GM21576 (cell line): ENCODE data around the gene MAP4K4.

ENCODE experiments used
- ATAC-seq: cut with Tn5 transposase; IDR thresholded peaks from one replicate; pipeline ENCODE4 v1.9.1; 2021; ENCODE audit warnings: mild to moderate bottlenecking, moderate library complexity; ENCODE audit not compliant: unreplicated experiment

MAP4K4 gene

GRCh38 chr2:101720732-101721131, 23.2 kb downstream of the MAP4K4 start:
- ATAC-seq = no peak

GRCh38 chr2:101722864-101723263, 25.4 kb downstream of the MAP4K4 start:
- no peak for ATAC-seq

- ATAC-seq = no peak
These were observed 26.0 kb downstream of the MAP4K4 start for GRCh38 chr2:101723371-101724124.

DNA sequence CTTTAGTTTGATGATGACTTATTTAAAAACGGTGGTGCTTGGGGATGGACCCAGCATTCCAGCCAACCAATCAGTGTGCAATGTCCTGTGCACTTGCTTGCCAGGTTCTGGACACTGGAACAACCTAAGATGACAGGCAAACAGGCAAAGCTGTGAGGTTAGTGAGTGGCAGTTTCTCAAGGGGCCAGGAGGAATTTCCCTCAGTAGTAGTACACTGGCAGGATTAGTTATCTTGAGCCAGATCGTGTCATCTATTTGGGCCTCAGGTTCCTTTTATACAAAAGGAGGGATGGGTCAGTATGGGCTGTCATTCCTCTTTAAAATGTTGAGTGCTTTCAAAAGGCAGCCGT, 26.6 kb downstream of the MAP4K4 start:
- ATAC-seq = no peak

GRCh38 chr2:101725038-101725437, 27.5 kb downstream of the MAP4K4 start:
- ATAC-seq = no peak

DNA sequence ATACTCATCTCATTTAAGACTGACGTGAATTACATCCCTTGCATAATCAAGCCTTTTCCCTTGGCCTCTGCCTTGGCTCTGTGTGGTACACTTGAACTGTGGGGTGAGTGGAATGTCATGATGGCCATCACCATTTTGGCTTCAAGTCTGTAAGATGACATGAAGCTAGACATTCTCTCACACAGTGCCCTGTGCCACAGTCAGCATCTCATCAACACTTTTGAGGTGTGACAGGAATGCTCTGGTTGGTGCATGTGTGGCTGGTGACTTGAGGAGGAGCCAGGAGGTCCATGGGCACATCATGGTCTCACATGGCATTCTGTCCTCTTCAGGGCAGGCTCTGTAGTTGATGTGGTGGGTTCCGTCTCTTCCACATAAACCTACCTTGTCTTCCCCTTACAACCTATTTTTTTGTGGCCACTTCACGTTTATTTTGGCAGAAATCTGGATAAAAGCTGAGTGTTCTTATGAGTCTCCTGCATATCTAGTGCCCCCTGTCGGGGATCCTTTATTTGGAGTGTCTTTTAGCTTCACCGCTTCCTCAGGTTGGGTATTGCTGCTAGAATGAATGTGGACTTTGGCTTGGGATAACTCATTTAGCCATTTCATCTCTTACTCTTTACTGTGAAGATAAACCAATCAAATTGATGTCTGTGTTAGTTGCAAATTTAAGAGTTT, 28.1 kb downstream of the MAP4K4 start:
- ATAC-seq = no peak

- no peak for ATAC-seq
These were observed 31.4 kb downstream of the MAP4K4 start for GRCh38 chr2:101728865-101729264.

DNA sequence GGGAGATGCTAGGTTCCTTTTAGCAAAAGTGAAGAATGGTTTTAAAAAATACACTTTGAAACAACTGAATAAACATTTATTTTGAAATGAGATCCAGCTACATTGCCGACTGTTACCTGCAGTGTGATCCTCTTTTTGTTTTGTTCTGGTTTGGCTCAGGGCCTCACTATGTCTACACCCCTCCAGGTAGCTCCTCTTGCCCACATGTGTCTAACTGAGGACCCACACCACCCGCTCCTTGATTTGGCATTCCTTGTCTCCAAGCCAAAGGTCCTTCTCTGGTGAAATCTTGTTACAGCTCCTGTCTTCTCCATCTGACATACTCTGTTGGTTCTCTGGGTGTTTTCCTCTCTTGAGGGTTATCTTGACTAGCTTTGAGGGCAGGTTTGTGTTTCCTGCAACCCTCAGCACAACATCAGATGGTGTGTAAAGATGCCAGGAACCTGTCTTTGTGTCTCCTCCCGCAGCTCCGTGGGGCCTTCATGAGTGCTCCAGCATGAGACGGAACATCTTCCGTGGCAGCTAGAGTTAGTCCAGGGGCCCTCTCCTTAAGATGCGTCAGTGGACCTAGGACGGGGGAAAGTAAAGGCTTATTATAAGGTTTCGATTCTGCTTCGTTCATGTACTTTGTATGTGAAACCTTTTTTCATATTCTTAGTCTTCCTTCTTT, 32.1 kb downstream of the MAP4K4 start:
- no peak for ATAC-seq

DNA sequence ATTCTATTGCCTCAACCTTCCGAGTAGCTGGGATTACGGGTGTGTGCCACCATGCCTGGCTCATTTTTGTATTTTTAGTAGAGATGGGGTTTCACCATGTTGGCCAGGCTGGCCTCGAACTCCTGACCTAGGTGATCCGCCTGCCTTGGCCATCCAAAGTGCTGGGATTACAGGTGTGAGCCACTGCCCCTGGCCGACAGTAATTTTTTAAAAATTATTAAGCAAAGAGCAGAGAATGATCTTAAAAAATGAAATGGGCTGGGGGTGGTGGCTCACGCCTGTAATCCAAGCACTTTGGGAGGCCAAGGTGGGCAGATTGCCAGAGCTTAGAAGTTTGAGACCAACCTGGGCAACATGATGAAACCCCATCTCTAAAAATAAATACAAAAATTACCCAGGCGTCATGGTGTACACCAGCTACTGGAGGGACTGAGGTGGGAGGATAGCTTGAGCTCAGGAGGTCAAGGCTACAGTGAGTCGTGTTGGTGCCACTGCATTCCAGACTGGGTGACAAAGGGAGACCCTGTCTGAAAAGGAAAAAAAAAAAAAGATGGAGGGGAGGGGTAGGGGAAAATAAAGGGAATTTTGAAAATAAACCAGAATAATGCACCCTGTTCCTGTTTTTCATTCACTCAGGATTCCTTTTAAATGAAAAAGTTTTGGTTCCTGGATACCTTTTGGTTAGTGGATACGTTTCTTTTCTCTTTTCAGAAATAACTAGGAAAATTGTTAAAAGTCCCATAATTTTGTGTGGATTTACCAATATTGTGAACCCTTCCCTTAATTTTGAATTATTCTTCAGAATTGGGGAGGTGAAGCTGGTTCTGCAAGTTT, 33.9 kb downstream of the MAP4K4 start:
- ATAC-seq = no peak

DNA sequence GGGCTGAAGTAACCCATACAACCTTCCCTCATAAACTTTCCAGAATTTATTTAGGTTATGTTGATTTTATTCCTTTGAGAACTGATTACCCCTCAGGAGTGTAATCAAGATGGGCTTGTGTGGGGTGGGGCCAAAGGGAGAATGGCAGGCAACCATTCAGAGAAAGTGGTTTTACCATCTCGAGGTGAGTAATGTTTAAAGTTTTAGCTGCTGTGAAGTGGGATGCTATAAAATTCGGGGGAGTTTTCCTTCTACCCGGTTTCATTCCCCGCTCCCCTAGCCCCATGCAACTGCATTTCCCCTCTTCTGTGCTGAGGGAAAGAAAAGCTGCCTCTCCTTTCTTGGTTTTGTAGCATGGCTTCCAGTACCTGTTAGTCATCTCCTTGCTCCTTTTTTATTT, 34.7 kb downstream of the MAP4K4 start:
- no peak for ATAC-seq

DNA sequence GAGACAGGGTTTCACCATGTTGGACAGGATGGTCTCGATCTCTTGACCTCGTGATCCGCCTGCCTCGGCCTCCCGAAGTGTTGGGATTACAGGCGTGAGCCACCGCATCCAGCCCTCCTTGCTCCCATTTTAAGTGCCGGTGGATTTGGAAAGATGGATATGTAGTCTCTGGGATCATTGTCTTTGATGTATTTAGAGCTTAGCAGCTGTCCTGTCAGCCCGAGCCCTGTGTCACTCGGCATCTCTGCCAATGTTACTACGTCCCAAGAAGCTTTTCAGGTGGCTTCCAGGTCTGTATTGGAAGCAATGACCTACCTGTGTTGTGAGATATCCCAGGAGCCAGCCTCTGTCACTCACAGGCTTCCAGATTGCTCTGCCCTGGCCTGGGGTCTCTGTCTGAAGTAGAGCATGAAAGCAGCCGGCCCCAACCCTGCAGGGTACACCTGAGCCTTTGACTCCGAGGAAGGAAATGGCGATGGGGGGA, 35.3 kb downstream of the MAP4K4 start:
- ATAC-seq = no peak

DNA sequence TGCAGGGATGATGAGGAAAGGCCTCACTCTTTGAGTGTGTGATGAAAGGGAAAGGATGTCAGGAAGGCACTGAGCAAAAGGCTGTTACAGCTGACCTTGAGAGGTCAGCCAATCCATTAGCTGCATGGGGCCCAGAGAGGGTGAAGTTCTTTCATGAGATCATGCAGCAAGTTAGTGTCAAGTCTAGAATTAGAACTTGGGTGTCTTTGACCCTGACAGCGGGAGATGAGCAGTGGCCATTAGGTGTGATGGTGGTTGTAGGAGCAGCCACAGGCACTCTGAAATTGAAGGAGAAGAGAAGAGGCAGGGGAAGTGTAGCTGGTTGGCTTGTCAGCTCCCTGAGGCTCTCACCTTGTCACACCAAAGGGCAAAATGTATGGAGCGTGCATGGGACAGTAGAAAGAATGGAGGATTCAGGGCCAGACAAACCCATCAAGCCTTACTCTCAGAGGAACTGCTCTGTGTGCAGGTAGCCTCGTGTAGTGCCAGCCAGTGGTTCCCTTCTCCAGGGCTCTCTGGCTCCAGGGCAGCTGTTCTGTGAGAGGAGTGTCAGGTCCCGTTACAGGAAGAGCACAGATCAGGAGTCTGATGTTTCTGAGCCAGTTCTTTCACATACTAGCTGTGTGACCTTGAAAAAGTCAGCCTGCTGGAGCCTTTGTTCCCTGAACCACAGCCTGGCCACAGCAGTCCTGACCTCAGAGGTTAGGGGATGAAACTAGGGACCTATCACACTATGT, 35.9 kb downstream of the MAP4K4 start:
- ATAC-seq = no peak

DNA sequence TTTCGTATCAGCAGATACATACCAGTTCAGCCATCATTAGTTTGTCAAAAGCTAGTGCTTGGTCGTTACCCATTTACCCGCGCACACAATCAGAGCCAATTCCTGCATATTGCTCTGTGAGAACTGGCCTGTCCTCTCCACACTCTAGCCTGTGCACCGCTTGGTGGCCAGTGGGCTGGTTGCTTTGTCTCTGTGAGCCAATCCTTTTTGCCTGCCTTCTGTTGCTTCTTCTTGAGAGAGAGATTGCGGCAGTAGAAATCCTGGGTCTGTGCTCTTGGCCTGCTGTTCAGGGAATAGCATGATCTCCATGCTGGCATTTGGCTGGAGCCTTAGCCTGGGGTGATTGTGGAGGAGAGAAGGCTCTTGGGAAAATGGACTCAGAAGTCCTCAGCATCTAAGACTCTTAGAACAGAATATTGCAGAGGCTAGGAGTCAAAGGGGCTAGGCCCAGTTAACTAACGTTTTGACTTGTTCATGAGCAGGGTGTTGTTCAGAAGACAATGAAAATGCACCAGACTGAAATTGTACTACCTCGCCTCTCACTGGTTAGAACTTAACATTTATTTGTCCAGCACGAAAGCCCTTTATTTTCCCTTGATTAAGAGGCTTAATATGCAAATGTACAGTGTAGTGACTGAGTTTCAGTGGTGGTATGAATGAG, 37.1 kb downstream of the MAP4K4 start:
- ATAC-seq = no peak

- ATAC-seq = no peak
These were observed 37.6 kb downstream of the MAP4K4 start for GRCh38 chr2:101735166-101735533.

GRCh38 chr2:101736233-101736632, 38.7 kb downstream of the MAP4K4 start:
- no peak for ATAC-seq

- ATAC-seq = no peak
These were observed 39.4 kb downstream of the MAP4K4 start for GRCh38 chr2:101736861-101737291.

GRCh38 chr2:101737478-101738255, 40.2 kb downstream of the MAP4K4 start:
- no peak for ATAC-seq

GRCh38 chr2:101738649-101739048, 41.1 kb downstream of the MAP4K4 start:
- ATAC-seq = no peak

DNA sequence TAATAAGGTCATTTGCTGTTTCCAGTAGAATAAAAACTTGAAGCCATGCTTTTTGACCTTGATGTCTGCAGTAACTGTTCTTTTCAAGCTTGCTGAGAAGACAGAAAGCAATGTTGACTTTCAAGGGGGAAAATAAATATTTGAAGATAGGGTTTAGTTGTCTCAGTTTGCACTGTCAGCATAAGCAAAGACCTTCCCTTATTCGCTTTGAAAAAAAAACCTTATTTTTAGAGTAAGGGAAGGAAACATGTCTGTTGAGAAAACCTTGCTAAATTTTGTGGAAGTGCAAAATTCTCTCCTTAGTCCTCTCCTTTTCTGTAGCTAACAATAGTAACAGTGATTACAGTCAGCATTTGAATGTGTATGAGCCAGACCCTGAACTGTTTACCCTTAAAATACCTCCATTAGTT, 43.1 kb downstream of the MAP4K4 start:
- no peak for ATAC-seq
